ENCODE results near the gene PCDHA7.
"Not testable (repeated sequence)": the region's sequence is repeated elsewhere in the genome, so short reads cannot be mapped to it uniquely, and the experiment has no call there.

Gene PCDHA7

DNA sequence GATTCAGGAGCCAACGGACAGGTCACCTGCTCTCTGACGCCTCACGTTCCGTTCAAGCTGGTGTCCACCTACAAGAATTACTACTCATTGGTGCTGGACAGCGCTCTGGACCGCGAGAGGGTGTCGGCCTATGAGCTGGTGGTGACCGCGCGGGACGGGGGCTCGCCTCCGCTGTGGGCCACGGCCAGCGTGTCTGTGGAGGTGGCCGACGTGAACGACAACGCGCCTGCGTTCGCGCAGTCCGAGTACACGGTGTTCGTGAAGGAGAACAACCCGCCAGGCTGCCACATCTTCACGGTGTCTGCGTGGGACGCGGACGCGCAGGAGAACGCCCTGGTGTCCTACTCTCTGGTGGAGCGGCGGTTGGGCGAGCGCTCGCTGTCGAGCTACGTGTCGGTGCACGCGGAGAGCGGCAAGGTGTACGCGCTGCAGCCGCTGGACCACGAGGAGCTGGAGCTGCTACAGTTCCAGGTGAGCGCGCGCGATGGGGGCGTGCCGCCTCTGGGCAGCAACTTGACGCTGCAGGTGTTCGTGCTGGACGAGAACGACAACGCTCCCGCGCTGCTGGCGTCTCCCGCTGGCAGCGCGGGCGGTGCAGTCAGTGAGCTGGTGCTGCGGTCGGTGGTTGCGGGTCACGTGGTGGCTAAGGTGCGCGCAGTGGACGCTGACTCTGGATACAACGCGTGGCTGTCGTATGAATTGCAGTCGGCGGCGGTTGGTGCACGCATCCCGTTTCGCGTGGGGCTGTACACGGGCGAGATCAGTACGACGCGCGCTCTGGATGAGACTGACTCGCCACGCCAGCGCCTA lies 23.3 kb downstream of the PCDHA7 start:
- H2AFZ ChIP-seq (ENCODE audit: low read depth, low read length), result no peak overlapping the region
- peaks cover 46% of the 10 kb centered on the region for H3K9me3 ChIP-seq (ENCODE audit: low read length)
- no peak overlapping the region for H3K4me3 ChIP-seq (ENCODE audit: low read length)
- peaks cover 38% of the 10 kb centered on the region for H3K36me3 ChIP-seq (ENCODE audit: insufficient read depth, low read length)
- no peaks in the 10 kb centered on the region for H3K27me3 ChIP-seq (ENCODE audit: insufficient read depth, low read length)
- H3K4me1 ChIP-seq (ENCODE audit: insufficient read depth, low read length), result no peaks in the 10 kb centered on the region

- no peaks in the 10 kb centered on the region for H3K27me3 ChIP-seq (ENCODE audit: insufficient read depth, low read length)
- no peaks in the 10 kb centered on the region for H3K4me1 ChIP-seq (ENCODE audit: insufficient read depth, low read length)
- no peak overlapping the region for H2AFZ ChIP-seq (ENCODE audit: low read depth, low read length)
- peaks cover 43% of the 10 kb centered on the region for H3K36me3 ChIP-seq (ENCODE audit: insufficient read depth, low read length)
- H3K4me3 ChIP-seq (ENCODE audit: low read length), result no peak overlapping the region
- H3K9me3 ChIP-seq (ENCODE audit: low read length), result peaks cover 51% of the 10 kb centered on the region
These were observed 23.8 kb downstream of the PCDHA7 start for GRCh38 chr5:140857987-140858240.

GRCh38 chr5:140862441-140863295 lies 28.6 kb downstream of the PCDHA7 start:
- Histone ChIP-seq H3K27me3 (ENCODE audit: insufficient read depth, low read length) (no peaks in the 10 kb centered on the region), H3K4me3 (ENCODE audit: low read length) (no peak overlapping the region), H3K36me3 (ENCODE audit: insufficient read depth, low read length) (peaks cover 29% of the 10 kb centered on the region), H3K9me3 (ENCODE audit: low read length) (peaks cover 37% of the 10 kb centered on the region), H3K4me1 (ENCODE audit: insufficient read depth, low read length) (no peaks in the 10 kb centered on the region), H2AFZ (ENCODE audit: low read depth, low read length) (no peak overlapping the region)

GRCh38 chr5:140868721-140869554 lies 34.9 kb downstream of the PCDHA7 start, which contains the start of gene PCDHA11:
PCDHA11 (plus strand) TSS chr5:140868957; CDS start chr5:140869104, 147 bp downstream.
- H2AFZ ChIP-seq (ENCODE audit: low read depth, low read length), result no peak within 1 kb of the TSS
- no peak within 1 kb of the TSS for H3K4me3 ChIP-seq (ENCODE audit: low read length)
- H3K27me3 ChIP-seq (ENCODE audit: insufficient read depth, low read length), result no peaks in the 10 kb centered on the region
- no peaks in the 10 kb centered on the region for H3K4me1 ChIP-seq (ENCODE audit: insufficient read depth, low read length)
- H3K36me3 ChIP-seq (ENCODE audit: insufficient read depth, low read length), result peaks cover 11% of the 10 kb centered on the region
- H3K9me3 ChIP-seq (ENCODE audit: low read length), result peaks cover 29% of the 10 kb centered on the region

GRCh38 chr5:140869555-140869886 lies 35.5 kb downstream of the PCDHA7 start:
- Histone ChIP-seq H3K4me1 (ENCODE audit: insufficient read depth, low read length) (no peaks in the 10 kb centered on the region), H3K27me3 (ENCODE audit: insufficient read depth, low read length) (no peaks in the 10 kb centered on the region), H3K4me3 (ENCODE audit: low read length) (no peak overlapping the region), H3K36me3 (ENCODE audit: insufficient read depth, low read length) (peaks cover 11% of the 10 kb centered on the region), H3K9me3 (ENCODE audit: low read length) (peaks cover 29% of the 10 kb centered on the region), H2AFZ (ENCODE audit: low read depth, low read length) (no peak overlapping the region)

- Histone ChIP-seq H2AFZ (ENCODE audit: low read depth, low read length) (no peak overlapping the region), H3K4me1 (ENCODE audit: insufficient read depth, low read length) (no peaks in the 10 kb centered on the region), H3K27me3 (ENCODE audit: insufficient read depth, low read length) (no peaks in the 10 kb centered on the region), H3K9me3 (ENCODE audit: low read length) (peaks cover 29% of the 10 kb centered on the region), H3K4me3 (ENCODE audit: low read length) (no peak overlapping the region), H3K36me3 (ENCODE audit: insufficient read depth, low read length) (peaks cover 11% of the 10 kb centered on the region)
These were observed 36.4 kb downstream of the PCDHA7 start for GRCh38 chr5:140870221-140871201.

DNA sequence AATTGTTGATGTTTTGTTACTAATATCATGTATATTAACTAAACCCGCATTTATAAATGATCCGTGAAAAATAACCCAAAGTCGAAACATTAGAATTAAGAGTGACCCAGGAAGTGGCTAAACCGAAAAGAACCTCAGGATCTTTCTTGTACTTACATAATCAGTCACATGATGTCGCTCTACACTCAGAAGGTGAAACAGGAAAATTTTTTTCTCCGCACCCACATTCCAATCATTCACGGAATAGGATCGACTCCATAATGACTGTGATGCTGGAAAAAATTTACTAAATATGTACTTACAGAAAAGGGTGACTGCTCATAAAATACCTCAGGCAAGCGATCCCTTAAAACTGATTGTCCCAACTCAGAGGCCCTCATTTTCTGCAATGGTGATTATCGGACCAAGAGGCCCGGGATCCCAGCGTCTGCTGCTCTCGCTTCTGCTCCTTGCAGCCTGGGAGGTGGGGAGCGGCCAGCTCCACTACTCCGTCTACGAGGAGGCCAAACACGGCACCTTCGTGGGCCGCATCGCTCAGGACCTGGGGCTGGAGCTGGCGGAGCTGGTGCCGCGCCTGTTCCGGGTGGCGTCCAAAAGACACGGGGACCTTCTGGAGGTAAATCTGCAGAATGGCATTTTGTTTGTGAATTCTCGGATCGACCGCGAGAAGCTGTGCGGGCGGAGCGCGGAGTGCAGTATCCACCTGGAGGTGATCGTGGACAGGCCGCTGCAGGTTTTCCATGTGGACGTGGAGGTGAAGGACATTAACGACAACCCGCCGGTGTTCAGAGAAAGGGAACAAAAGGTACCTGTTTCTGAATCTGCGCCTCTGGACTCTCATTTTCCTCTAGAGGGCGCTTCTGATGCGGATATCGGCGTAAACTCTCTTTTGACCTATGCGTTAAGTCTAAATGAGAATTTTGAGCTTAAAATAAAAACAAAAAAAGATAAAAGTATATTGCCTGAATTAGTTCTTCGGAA lies 41.3 kb downstream of the PCDHA7 start, which contains the start of gene PCDHA12:
Gene PCDHA12 (plus strand): TSS at position 224 of the 981 bp plus-strand sequence. CDS start 165 bp downstream, at position 389.
- no peaks in the 10 kb centered on the region for H3K27me3 ChIP-seq (ENCODE audit: insufficient read depth, low read length)
- H3K4me1 ChIP-seq (ENCODE audit: insufficient read depth, low read length), result no peaks in the 10 kb centered on the region
- H3K9me3 ChIP-seq (ENCODE audit: low read length), result peaks cover 32% of the 10 kb centered on the region
- H3K4me3 ChIP-seq (ENCODE audit: low read length), result peak within 1 kb of the TSS; percentile 61
- H2AFZ ChIP-seq (ENCODE audit: low read depth, low read length), result peak within 1 kb of the TSS; percentile 85
- peaks cover 18% of the 10 kb centered on the region for H3K36me3 ChIP-seq (ENCODE audit: insufficient read depth, low read length)

DNA sequence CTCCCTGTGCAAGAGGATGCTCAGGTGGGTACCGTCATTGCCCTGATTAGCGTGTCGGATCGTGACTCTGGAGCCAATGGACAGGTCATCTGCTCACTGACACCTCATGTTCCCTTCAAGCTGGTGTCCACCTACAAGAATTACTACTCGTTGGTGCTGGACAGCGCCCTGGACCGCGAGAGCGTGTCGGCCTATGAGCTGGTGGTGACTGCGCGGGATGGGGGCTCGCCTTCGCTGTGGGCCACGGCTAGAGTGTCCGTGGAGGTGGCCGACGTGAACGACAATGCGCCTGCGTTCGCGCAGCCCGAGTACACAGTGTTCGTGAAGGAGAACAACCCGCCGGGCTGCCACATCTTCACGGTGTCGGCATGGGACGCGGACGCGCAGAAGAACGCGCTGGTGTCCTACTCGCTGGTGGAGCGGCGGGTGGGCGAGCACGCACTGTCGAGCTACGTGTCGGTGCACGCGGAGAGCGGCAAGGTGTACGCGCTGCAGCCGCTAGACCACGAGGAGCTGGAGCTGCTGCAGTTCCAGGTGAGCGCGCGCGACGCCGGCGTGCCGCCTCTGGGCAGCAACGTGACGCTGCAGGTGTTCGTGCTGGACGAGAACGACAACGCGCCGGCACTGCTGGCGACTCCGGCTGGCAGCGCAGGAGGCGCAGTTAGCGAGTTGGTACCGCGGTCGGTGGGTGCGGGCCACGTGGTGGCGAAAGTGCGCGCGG lies 42.6 kb downstream of the PCDHA7 start:
- peaks cover 26% of the 10 kb centered on the region for H3K9me3 ChIP-seq (ENCODE audit: low read length)
- H2AFZ ChIP-seq (ENCODE audit: low read depth, low read length); H3K4me3 ChIP-seq (ENCODE audit: low read length); H3K4me1 ChIP-seq (ENCODE audit: insufficient read depth, low read length); H3K27me3 ChIP-seq (ENCODE audit: insufficient read depth, low read length): not testable (repeated sequence)
- peaks cover 18% of the 10 kb centered on the region for H3K36me3 ChIP-seq (ENCODE audit: insufficient read depth, low read length)

GRCh38 chr5:140877262-140877581 lies 43.2 kb downstream of the PCDHA7 start:
- no peak overlapping the region for H2AFZ ChIP-seq (ENCODE audit: low read depth, low read length)
- H3K4me3 ChIP-seq (ENCODE audit: low read length), result no peak overlapping the region
- peaks cover 23% of the 10 kb centered on the region for H3K36me3 ChIP-seq (ENCODE audit: insufficient read depth, low read length)
- no peaks in the 10 kb centered on the region for H3K4me1 ChIP-seq (ENCODE audit: insufficient read depth, low read length)
- H3K9me3 ChIP-seq (ENCODE audit: low read length), result peaks cover 28% of the 10 kb centered on the region
- no peaks in the 10 kb centered on the region for H3K27me3 ChIP-seq (ENCODE audit: insufficient read depth, low read length)

GRCh38 chr5:140881889-140882590 lies 48.0 kb downstream of the PCDHA7 start, which contains the start of gene PCDHA13:
PCDHA13 (plus strand) TSS chr5:140882124; CDS start chr5:140882269, 145 bp downstream.
- Histone ChIP-seq H2AFZ (ENCODE audit: low read depth, low read length) (no peak within 1 kb of the TSS), H3K4me3 (ENCODE audit: low read length) (peak within 1 kb of the TSS; percentile 27), H3K9me3 (ENCODE audit: low read length) (peaks cover 37% of the 10 kb centered on the region), H3K4me1 (ENCODE audit: insufficient read depth, low read length) (no peaks in the 10 kb centered on the region), H3K36me3 (ENCODE audit: insufficient read depth, low read length) (peaks cover 23% of the 10 kb centered on the region), H3K27me3 (ENCODE audit: insufficient read depth, low read length) (no peaks in the 10 kb centered on the region)
